Stimulated activated CD4-positive, alpha-beta T cell treated with anti-CD3 and anti-CD28 coated beads, Interleukin-15, amount 100 ng/mL, for 24 hours (primary cell): ENCODE data around the gene IMMP2L.
A peak's percentile ranks its signal among the peaks of the same experiment; 100 is the strongest.
"Not testable (repeated sequence)": the region's sequence is repeated elsewhere in the genome, so short reads cannot be mapped to it uniquely, and the experiment has no call there.

Source experiments
- DNase-seq: peaks from one replicate; pipeline ENCODE4 v3.0.0-alpha.2; 2020

Gene IMMP2L

GRCh38 chr7:111561904-111562732, at the start of gene IMMP2L:
Gene IMMP2L, minus strand, starts transcription at chr7:111562492.
- DNase-seq, result peak; percentile 92

- DNase-seq, result not testable (repeated sequence)
These were observed 47.4 kb upstream of the IMMP2L start for GRCh38 chr7:111609483-111610254.

- no peak for DNase-seq
These were observed 45.3 kb upstream of the IMMP2L start for GRCh38 chr7:111607621-111608020.

- DNase-seq, result no peak
These were observed 43.0 kb upstream of the IMMP2L start for GRCh38 chr7:111605246-111605645.

- DNase-seq, result no peak
These were observed 37.8 kb upstream of the IMMP2L start for GRCh38 chr7:111600091-111600490.

DNA sequence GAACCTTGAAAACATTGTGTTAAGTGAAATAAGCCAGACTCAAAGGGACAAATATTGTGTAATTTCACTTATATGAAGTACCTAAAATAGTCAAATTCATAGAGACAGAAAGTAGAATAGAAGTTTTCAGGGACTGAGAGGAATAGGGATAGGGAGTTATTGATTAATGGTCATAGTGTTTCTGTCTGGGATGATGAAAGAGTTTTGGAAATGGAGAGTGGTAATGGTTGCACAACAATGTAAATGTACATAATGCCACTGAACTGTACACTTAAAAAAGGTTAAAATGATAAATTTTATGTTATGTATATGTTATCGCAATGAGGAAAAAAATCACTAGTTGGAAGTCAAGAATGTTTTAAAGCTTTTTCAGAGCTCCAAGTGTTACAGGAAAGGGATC, 33.5 kb upstream of the IMMP2L start:
- DNase-seq, result no peak

DNA sequence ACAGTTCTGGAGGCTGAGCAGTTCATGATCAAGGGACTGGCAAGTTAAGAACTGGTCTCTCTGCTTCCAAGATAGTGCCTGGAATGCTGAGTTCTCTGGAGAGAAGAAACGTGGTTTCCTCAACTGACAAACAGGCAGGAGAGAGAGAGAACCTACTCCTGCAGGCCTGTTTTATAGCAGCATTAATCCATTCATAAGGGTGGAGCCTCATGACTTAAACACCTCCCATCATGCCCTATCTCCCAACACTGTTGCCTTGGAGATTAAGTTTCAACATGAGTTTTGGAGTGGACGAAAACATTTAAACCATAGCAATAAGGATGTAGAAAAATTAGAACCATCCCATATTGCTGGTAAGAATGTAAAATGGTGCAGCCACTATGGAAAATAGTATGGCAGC, 32.3 kb upstream of the IMMP2L start:
- no peak for DNase-seq

DNA sequence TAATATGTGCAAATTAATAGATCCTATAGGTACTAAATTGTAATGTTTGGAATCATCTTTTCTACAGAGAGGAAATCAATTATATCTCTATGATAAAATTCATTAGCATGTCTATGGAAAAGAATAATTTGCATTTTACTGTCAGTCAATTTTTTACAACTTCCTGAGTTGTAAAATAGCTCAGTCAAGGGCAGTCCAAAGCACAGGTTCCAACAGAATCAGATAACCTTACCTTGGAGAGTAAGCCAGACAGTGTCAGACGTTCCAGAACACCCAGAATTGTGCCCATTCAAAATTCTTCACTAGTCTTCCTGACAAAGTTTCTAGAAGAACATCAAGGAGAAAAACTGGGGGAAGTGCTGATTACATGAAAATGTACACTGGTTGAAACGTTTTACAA, 31.1 kb upstream of the IMMP2L start:
- DNase-seq, result no peak

DNA sequence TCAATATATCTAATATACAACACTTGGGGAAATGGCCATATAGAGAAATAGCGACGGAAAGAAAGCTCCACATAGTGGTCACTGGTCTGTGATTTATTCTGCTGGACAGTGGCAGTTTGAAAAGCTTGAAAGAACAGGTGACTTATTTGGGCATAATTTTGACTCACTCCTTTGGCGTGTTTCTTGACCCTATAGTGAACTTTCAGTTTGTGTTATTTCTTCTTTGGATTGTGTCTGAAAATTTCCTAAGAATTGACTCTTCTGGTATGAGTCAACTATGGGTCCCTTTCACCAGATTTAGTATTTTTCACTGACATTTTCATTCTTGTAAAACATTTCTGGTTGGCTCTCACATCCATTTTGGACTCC, 25.8 kb upstream of the IMMP2L start:
- DNase-seq, result no peak

- no peak for DNase-seq
These were observed 25.2 kb upstream of the IMMP2L start for GRCh38 chr7:111587410-111588064.

DNA sequence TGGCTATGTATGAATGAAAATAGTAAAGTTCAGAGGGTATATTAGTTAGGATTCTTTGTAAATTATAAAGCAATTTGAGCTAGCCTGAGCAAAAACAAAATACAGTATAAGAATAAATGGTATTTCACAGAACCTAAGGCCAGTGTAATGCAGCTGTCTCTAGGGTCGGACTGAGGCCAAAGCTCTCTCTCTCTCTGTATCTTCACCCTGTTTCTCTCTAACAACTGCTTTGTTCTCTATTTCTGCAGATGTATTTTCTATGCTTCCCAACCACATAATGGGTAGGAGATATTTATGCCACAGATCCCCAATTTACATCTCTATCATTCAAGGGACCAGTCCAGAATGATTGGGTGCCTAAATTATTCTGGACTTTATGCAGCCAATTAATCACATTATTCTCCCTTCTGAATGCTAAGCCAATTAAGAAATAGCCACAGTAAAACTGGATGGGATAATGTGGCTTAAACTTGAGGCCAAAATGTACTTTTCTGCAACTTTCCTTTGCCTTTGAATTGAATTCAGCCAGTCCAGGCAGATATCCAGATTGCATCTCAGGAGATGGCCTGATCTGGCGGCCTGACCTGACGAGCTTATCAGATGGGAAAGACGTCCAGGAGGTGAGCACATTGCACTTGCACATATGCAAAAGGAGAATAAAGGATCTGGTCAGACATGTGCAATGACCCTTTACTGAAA, 24.6 kb upstream of the IMMP2L start:
- no peak for DNase-seq

DNA sequence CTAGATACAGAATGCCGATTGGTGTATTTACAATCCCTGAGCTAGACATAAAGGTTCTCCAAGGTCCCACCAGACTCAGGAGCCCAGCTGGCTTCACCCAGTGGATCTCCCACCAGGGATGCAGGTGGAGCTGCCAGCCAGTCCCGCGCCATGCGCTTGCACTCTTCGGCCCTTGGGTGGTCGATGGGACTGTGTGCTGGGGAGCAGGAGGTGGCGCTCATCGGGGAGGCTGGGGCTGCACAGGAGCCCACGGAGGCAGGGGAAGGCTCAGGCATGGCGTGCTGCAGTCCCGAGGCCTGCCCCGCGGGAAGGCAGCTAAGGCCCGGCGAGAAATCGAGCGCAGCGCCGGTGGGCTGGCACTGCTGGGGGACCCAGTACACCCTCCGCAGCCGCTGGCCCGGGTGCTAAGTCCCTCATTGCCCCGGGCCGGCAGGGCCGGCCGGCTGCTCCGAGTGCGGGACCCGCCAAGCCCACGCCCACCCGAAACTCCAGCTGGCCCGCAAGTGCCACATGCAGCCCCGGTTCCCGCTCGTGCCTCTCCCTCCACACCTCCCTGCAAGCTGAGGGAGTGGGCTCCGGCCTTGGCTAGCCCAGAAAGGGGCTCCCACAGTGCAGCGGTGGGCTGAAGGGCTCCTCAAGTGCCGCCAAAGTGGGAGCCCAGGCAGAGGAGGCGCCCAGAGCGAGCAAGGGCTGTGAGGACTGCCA, 19.6 kb upstream of the IMMP2L start:
- not testable (repeated sequence) for DNase-seq

DNA sequence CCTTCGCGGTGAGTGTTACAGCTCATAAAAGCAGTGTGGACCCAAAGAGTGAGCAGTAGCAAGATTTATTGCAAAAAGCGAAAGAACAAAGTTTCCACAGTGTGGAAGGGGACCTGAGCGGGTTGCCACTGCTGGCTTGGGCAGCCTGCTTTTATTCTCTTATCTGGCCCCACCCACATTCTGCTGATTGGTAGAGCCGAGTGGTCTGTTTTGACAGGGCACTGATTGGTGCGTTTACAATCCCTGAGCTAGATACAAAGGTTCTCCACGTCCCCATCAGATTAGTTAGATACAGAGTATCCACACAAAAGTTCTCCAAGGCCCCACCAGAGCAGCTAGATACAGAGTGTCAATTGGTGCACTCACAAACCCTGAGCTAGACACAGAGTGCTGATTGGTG, 18.9 kb upstream of the IMMP2L start:
- DNase-seq, result not testable (repeated sequence)

- DNase-seq, result no peak
These were observed 16.5 kb upstream of the IMMP2L start for GRCh38 chr7:111578754-111579153.

DNA sequence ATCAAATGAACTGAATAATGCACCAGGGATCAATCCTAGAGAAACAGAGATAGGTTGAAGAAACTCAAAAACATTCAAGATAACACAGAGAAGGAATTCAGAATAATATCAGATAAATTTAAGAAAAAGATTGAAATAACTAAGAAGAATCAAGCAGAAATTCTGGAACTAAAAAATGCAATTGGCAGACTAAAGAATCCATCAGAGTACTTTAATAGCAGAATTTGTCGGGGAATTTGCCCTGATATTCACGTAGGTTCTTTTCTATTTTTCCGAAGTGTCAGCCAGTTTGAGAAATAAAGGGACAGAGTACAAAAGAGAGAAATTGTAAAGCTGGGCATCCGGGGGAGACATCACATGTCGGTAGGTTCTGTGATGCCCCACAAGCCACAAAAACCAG, 9.4 kb upstream of the IMMP2L start:
- DNase-seq, result no peak

DNA sequence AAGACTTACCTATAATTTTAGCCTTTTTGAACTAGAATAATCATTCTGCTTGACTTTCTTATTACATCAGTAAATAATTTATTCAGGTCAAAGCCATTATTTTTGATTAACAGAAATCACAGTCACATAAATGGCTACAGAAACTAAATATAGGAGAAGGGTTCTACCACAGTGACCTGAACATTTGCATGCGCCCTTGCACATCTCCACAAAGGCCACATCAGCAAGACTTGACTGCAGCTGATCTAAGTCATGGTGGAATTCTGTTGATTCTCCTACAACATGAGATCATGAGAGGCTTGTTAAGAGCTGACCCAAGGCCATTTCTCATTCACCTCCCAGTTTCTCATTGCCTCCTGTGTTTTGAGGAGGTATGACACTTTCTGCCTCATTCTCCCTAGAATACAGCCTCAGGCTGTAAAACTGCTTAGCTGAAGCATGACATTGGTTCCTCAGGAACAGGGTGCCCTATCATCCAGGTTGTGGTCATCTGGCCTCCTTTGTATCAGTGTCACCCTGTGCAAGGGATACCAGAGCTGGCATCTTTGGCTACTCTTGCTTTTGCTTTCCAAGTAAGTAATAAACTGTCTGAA, 6.7 kb upstream of the IMMP2L start:
- no peak for DNase-seq

GRCh38 chr7:111568419-111568818, 6.1 kb upstream of the IMMP2L start:
- DNase-seq, result no peak

DNA sequence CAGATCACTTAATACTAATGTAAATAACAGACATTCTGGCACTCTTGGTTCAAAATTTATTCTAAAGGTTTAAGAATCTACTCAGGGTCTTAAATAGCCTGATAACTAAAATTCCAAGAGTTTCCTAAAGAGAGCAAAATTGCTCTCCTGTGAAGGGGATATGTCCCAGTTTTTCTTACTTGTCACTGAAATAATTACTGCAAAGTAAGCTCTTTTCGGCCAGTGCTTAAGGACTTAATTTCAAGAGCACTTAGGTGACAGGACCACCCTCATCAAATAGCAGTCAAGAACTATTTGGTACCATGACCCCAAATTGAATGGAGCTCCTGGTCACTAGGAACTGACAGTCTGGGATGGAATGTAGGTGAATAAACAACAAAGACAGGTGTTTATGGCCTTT, 1.8 kb upstream of the IMMP2L start:
- no peak for DNase-seq

DNA sequence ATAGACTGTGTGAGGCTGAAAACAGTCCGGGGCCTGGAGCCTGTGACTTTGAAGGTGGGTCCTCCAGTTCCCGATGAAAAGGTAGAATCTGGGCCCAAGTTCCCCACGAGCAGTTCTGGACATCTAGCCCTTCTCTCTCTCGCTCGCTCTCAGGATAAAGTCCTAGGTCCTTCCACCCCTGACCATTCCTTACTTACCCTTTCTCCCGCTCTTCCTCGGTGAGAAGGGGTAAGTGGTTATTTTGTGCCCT, 713 bp downstream of the IMMP2L start:
- peak; percentile 6 for DNase-seq

DNA sequence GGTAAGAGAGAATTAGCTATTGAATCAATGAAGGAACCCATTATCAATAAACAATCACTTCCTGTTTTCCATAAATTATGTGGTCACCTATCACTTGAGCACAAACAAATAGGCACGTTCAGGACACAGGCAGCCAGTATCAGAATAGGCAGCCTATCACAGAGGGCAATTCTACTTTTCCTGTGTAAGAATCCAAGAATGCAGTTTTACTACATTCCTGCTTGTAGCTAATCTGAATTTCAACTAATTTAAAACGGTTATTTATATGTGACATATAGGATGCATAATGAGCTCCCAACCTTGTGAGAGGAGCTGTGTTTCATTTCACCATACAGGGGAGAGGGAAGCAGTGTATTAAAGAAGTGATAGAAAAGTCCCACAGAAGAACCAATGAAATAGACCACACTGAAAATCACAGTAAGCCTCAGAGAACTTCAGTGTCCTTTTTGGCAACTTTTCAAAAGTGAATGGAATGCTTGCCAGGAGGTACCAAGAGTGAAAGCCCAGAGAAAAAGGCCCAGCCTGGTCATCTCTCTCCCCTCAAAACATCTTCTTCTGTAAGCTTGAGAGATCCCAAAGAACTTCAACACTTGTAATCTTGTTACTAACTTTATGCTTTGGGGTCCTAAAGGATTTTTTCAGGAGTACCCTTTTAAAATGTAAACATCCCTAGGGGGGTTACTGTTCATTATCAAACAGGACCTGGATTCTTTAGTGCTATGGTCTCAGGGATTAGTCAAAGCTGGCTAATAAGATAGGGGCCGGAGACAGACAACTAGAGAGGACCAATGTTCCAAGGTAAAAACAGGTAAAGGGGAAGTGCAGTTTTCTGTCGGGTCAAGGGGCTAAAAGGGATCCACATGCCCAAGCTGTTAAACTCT, 1.3 kb downstream of the IMMP2L start:
- DNase-seq, result no peak

GRCh38 chr7:111558991-111559390, 3.3 kb downstream of the IMMP2L start:
- DNase-seq, result no peak
